Tibial nerve (tissue), 4 donors: ENCODE results near the gene CYTH1.

ENCODE experiments used
- CTCF ChIP-seq, 5 experiments: fragments of 200-600 bp in 3 of 5; fragments of 450-650 bp in 2 of 5; sonication (generic) in 3 of 5; IDR thresholded peaks; one replicate each; pipeline ENCODE4 v1.5.1; 2016 to 2019; ENCODE audit warnings: antibody characterized with exemption in 5 of 5, mild to moderate bottlenecking in 3 of 5, moderate library complexity in 2 of 5
- EP300 ChIP-seq, 2 donors: sonication (generic); formaldehyde crosslinking; IDR thresholded peaks; one replicate each; pipeline ENCODE4 v1.6.1; 2017; ENCODE audit warnings: antibody characterized with exemption in 2 of 2, mild to moderate bottlenecking in 1 of 2
- POLR2A ChIP-seq, 2 donors: fragments of 450-650 bp; IDR thresholded peaks; one replicate each; pipeline ENCODE4 v1.6.1; 2017; ENCODE audit warnings: antibody characterized with exemption in 2 of 2, mild to moderate bottlenecking in 2 of 2, moderate library complexity in 2 of 2

DNA sequence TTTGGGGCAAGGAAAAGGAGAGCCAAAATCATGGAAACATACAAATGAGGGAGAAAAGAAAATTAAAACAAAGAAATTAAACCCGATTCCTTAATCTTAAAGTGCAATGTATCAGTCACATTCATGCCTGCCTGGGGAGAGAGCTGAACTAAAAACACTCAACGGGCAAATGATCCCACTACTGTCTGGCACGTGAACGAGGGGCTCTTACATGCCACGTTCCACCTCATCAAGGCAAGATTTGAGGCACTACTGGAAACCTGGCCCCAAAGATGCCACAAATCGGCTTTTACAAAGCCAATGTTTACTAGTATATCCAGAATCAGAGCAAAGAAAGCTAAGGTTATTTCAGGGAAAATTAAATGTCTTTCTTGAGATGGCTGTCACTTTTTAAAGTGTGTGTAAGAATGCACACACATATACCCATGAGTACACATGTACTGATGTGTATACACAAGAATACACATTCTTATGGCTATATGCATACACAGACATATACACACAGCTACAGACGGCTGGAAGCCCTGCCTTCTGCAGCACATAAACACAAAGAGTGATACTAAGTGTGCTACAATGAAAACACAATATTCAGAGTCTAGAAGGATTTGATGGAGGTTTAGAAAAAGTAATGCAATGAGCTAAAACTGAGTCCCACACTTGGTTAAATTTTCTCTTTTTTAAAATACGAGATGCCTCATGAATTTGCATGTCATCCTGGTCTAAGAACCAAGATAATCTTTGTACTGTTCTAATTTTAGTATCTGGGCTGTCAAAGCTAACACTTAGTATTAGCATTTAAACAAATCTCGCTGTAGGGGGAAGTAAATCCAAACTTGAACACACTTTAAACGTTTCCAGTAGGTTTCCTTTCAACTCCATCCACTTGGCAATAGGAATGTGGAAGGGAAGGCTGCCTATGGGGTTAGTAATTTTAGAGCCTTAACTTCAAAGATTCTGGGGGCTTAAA is 85.8 kb downstream of the CYTH1 start:
- TF ChIP-seq CTCF (IDR thresholded peaks at IDR 0.05) (no peak), EP300 (IDR thresholded peaks at IDR 0.05) (no peak), POLR2A (IDR thresholded peaks at IDR 0.05) (no peak)
